DLD1 (cell line): ENCODE measurements around the gene RAB25.
"Not testable (repeated sequence)": the region's sequence is repeated elsewhere in the genome, so short reads cannot be mapped to it uniquely, and the experiment has no call there.

ENCODE experiments used
- in situ Hi-C: cut with HindIII; loops from 2 replicates; pipeline ENCODE4 v1.10.0; 2017; ENCODE audit warnings: low sequenced_read_pairs

RAB25 gene

DNA sequence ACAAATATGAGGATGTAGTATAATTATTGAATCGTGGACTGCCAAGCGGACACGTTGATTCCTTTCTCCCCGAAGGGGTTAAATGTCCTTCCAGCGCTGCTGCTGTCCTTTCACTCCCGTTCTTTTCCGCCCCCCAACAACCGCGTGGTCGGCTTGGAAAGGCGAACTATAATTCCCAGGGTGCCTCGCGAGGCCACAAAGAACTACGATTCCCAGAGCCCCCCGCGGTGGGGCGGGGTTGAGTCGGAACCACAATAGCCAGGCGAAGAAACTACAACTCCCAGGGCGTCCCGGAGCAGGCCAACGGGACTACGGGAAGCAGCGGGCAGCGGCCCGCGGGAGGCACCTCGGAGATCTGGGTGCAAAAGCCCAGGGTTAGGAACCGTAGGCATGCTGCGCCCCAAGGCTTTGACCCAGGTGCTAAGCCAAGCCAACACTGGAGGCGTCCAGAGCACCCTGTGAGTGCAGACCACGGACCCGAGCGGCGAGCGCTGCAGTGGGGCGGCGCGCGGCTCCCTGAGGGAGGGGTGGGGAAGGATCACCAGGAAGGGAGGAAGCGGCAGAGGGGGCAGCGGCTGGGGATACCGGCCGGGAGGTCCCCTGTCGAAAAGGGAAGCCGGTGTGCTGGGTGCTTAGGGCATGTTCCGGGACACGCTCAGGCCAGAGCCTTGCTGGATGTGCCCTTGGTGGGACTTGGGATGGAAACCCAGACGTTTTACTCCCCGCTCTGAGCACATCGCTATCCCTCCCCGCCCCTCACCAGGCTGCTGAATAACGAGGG is 6.3 kb upstream of the RAB25 start, which contains the start of gene LAMTOR2:
LAMTOR2 (plus strand) TSS at position 283 of the 781 bp plus-strand sequence; CDS start at position 391, 108 bp downstream.
- in situ Hi-C loops: no loop called here

DNA sequence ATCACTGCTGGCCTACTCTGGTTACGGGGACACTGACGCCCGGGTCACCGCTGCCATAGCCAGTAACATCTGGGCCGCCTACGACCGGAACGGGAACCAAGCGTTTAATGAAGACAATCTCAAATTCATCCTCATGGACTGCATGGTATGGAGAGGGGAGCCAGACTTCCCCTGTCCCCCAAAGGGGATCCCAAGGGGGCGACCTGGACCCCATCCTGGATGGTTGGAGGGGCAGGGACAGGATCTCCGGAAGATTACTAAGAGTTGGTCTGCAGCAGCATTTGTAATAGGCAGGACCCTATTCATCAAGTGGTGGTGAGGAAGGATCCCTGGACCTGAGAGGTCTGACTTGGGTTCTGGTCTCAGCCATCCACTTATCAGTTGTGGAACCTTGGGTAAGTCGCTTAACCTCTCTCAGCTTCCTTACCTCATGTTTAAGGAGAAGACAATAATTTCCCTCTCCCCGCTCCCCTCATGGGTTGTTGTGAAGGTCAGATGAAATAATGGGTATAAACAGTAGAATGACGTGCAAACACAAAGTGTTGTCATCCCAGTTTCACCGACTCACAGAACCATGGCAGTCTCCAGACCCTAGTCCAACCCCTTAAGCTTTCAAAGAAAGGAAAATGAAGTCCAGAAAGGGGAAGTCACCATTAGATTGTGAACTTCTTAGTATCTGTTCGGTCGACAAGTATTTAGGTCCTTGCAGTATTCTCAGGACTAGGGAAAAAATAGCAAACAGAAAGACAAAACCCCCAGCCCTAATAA is 5.5 kb upstream of the RAB25 start:
- in situ Hi-C loops: no loop called here

DNA sequence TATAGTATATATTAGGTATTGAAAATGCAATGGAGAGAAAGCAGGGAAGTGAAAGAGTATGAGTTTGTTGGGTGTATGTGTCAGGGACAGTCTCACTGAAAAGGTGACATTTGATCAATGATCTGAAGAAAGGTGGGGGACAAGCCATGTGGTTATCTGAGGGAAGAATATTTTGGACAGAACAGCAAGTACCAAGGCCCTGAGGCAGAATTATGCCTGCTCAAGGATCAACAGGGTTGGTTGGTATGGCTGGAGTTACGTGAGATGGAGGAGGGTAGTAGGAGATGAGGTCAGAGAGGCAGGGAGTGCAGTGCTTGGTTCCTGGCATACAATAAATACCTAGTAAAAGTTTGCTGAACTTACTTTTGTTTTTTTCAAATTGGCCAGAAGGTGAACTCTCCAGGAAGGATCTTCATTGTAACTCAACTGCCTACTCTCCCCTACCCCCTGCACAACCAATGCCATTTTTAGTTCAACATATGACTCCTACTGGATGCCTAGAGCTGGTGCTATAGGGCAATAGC is 4.6 kb upstream of the RAB25 start:
- in situ Hi-C loops: no loop called here

DNA sequence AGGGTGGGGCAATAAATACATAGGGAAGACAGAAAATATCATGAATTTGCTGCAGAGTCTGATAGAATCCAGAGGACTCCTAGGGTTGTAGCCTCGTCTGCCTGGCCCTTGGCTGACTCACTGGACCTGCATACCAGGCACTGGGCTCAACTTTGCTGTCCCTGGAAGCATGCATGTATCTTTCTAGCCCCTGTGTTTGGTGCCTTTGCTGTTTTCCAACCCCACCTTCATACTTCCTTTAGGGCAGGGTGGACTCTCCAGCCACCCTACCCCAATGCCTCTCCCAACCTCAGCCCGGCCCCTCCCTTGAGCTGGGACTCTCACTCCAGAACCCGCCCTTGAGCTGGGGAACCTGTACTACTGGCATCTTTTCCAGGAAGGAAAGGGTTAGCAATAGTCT is 1.2 kb downstream of the RAB25 start:
- in situ Hi-C loops: no loop called here

DNA sequence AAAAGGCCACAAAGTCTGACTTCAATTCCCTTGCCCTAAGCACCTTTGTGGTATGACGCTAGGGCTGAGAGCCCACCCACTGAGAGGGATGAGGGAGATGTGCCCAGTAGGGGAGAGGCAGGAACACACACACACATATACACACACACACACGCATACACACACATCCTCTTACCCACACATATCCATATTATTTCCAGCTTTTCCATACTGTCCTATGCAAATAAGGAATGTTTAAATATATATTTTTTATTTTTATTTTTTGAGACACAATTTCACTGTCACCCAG is 3.0 kb downstream of the RAB25 start:
- in situ Hi-C loops: no loop called here

DNA sequence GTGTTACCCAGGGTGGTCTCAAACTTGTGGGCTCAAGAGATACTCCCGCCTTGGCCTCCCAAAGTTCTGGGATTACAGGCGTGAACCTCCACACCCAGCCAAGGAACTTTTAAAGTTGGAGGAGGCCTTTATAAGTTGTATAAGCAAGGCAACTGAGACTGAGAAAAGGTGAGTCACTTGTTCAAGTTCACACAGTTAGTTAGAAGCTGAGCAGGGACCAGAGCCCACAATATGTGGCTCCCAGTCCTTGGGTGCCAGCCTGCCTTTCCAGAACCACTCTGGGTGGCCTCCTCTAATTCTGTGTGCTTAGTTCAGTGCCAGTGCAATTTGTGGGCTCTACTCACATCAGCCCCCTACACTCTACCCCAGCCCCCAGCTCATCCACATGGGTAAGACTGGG is 3.7 kb downstream of the RAB25 start:
- in situ Hi-C loops: no loop called here

DNA sequence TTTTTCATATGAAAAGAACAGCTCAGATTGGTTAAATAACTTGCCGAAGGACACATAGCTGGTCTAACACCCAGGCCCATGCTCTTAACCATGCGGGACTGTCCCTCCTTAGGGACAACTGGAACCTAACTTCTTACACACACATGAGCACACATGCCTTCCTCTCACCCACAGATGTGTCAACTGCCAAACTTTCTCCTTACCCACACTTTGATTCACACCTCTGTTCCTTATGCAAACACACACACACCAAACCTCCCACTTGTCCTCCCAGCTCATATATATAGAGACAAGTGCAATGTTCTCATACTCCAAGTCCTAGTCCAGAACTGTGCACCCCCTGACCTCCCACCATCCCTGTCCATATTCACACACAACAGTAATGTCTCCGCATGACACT is 4.3 kb downstream of the RAB25 start:
- in situ Hi-C loops: no loop called here

DNA sequence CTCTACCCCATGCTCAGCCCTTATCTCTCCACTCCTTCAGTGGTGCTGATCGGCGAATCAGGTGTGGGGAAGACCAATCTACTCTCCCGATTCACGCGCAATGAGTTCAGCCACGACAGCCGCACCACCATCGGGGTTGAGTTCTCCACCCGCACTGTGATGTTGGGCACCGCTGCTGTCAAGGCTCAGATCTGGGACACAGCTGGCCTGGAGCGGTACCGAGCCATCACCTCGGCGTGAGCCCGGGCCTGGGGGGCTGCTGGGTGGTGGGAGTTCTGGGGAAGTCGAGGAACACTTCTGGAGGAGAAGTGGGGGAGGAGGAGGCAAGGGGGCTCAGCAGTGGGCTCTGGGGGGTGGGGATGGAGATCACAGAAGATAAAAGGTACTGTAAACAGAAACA is 4.9 kb downstream of the RAB25 start:
- in situ Hi-C loops: no loop called here

DNA sequence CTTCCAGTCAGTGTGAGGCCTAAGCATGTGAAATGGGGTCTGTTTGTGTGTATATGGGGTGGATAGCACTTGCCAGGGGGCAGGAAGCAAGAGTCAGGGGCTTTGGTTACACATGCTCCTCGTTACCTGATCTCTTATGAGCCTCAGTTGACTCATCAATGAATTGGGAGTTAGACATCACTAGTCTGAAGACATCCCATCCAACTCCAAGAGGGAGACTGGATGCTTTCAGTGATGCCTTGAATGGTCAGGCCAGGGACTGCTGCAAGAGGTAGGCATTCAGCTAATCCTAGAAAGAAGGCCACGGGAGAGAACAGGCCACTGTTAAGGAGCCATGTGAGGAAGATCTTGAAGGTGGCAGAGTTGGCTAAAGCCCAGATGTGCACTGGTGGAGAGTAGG is 6.3 kb downstream of the RAB25 start:
- in situ Hi-C loops: no loop called here

DNA sequence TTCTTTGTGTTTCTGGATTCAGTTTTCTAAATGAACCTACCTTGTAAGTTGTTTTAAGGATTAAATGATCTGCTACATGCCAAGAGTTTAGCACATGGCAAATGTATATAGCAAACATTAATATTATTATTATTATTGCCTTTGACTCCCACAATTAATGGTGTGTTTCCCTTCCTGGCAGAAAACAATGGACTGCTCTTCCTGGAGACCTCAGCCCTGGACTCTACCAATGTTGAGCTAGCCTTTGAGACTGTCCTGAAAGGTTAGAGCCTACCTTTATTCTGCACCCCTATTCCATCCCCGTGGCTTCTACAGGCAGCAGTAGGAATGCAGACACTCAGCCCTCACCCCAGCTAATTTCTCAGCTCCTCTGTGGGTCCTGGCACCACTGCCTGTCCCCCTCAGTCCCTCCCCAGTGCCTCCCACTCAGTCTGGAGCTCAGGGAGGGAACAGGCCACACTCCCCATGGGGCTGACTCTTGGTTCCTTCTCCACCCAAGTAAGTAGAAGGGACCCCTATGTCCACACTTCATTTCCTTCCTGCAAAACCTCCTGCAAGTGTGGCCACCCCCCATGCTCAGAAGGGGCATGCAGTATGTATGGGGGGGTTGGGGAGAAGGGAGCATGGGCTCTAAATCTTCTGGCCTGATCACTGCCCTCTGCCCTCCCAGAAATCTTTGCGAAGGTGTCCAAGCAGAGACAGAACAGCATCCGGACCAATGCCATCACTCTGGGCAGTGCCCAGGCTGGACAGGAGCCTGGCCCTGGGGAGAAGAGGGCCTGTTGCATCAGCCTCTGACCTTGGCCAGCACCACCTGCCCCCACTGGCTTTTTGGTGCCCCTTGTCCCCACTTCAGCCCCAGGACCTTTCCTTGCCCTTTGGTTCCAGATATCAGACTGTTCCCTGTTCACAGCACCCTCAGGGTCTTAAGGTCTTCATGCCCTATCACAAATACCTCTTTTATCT is 8.8 kb downstream of the RAB25 start:
- in situ Hi-C loops: no loop called here

DNA sequence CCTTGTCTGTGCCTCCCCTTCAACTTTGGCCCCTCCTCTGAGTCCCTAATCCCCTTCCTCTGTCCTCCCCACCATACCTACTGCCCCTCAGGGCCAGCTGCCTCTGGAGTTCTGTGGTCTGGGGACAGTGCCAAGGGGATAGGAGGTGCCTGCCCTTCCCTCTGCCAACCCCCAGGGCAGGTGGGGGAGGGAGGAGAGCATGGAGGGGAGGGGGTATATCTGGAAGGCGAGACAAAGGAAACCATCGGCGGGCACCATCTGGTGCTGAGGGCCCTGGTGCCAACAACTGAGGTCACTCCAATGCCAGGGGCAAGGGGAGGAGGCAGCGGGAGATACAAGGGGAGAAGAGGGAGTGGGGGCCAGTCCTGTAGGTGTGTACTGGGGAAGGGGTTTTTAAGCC is 9.6 kb downstream of the RAB25 start:
- in situ Hi-C loops: no loop called here

DNA sequence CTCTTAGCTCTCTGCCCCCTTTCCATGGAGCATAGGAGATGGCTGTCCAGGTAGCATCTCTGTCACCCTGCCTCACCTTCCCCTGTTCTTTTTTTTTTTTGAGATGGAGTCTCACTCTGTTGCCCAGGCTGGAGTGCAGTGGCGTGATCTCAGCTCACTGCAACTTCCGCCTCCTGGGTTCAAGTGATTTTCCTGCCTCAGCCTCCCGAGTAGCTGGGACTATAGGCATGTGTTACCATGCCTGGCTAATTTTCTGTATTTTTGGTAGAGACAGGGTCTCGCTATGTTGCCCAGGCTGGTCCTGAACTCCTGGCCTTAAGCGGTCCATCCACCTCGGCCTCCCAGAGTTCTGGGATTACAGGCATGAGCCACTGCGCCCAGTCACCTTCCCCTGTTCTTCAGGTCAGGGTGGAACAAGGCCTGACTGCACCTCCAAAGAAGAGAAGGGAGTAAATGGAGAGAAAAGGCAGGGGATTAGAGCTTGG is 10.4 kb downstream of the RAB25 start:
- in situ Hi-C loops: not testable (repeated sequence)

DNA sequence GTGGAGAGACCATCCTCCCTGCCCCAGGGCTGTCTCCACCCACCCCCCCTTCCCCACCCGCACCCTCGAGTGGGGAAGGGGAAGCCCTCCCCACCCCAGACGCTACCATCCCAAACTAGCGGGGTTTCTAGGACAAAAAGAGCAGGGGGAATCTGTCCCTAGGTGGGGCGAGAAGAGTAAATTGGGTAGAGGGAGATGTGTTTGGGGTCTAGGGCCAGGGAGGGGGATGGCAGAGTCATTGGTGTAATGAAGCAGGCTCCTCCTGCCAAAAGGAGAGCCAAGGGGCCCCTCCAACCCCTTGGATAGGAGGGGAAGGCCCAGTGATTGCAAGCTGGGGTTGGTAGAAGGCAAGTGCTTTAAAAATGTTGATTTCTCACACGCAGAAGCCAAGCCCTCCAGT is 11.3 kb downstream of the RAB25 start:
- in situ Hi-C loops: no loop called here

DNA sequence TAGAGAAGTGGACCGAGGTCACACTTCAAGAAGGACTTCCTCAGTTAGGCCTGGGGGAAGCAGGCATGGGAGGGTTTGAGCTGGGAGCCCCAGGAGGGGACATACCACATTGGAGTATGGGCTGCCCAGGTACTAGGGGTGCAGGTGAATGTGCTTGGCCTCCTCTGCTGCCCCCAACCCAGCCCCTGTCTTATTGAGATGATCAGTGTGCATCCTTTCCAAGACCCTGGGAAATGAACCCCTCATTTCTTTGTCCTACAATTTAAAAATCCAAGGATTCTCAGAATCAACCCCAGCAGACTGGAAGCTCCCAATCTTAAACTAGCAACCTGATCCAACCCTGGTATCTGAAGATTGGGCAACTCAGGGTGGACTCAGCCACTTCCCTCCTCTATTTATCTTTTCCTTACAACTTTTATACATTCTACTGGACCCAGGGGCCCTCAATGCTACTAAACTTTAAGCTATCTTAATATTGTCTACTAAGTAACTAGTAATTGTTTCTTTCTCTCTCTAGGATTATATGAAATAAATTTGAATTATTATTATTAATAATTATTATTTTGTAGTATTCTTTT is 12.2 kb downstream of the RAB25 start:
- in situ Hi-C loops: no loop called here

DNA sequence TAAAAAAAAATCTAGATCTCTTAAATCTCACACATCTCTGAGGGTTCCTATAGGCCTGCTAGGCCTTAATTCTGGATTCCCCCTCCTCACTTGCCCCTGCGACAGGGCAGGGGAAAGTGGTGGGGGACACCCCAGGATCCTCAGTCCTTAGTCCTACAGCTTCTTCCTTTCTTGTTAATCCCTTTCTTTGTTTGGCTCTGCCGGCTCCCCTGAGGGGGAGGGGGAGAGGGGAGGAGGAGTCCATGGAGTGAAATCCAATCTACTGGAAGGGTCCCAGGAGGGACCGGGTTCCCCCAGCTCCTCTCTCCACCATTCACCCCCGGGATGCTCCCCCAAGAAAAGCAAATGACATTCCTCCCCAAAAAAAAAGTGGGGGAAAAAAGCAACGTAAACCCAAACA is 12.8 kb downstream of the RAB25 start:
- in situ Hi-C loops: no loop called here

DNA sequence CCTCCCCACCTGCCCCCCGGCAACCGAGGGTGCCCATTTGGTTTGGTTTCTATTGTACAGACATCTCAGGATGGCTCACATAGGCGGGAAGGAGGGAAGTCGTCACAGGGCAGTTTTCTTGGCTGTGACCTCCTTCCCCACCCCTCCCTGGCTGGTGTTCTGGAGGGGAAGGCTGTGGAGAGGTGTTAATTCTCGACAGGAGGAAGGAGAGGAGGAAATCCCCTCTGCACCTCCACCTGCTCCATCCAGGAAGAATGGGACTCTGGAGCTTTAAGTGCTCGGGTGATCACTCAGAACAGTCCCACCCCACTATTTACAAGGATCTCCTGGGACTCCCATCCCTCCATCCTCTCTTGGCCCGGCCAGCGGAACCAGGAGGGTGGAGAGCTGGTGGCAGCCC is 13.7 kb downstream of the RAB25 start:
- in situ Hi-C loops: no loop called here

DNA sequence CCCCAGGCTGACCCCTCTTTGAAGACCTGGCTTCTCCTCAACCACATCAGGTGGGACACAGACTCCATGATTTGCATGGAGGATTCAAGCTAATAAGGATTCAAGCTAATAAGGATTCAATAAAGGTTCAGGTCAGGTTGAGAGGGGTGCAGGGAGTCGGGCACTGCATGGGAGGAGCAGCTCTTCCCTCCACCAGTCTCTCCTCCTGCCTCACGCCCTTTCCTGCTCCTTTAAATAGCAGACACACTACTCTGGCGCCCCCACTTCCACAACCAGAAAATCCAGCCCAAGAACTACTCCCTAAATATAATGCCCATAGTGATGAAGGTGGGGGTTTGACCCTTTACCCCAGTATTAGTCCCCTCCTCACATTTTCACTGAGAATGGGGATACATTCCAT is 14.2 kb downstream of the RAB25 start:
- in situ Hi-C loops: no loop called here

DNA sequence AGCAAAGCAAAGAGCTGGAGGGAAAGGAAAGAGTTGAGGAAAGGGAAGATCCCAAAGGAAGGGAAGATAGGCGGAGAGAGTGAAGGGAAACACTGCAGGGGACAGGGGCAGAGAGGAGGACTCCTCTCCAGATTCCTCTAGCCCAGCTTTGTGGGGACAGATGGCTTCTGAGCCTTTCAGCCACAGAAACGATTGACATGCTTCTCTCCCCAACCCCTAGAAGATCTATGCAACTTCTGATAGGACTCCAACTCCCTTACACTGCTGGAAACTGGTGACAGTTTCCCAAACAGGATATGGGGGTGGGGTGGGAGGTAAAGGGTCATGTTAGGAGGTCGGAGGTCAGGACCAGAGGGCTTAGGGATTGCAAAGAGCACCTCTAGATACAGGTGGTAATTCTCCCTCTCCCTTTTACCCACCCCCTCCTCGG is 14.8 kb downstream of the RAB25 start:
- in situ Hi-C loops: no loop called here

DNA sequence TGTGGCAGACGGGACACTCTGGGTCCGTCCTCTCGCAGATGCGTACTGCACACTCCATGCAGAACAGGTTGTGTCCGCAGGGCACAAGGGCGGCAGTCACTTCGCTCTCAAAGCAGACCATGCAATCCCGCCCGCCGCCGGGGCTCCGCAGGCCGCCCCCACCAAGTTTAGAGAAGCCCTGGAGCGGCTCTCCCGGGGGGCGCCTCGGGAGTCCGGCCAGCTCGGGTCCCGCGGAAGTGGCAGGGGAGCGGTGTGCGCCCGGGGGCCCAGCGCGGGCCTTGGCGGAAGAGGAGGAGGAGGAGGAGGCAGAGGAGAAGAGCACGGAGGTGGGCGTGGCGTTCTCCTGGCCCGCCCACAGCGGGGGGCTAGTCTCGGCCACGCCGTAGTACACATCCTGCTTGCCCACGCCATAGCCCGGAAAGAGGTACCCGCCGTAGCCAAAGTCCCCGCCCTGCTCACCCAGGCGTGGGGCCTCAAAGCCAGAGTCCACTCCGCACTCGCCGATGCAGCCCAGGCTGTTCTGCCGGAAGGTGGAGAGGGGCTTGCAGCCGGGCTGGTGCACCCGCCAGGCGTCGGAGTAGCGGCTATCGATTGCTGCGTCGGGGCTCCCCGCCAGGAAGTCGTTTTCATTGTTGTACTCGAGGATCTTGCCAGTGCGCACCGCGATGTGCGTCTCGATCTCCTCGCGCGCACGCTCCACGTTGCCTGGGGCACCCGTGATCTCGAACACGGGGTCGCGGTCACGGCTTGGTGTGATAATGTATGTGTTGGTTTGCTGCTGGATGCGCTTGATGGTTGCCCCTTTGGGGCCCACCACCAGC is 15.9 kb downstream of the RAB25 start:
- in situ Hi-C loops: no loop called here

DNA sequence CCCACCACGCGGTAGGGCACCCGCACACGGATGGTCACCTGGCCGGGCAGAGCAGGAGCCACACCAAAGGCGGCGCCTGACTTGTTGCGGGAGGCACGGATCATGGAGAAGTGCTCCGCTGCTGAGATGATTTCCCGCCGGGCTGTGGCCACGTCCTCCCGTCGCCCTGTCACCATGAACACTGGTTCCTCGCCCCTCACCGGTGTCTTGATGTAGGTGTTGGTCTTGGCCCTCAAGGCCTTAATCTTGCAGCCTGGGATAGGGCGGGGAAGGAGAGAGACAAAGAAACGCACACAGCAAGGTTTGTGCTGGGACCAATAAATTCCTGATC is 16.4 kb downstream of the RAB25 start:
- in situ Hi-C loops: no loop called here
